ENCODE results near the gene GALT.

The GALT gene

GRCh38 chr9:34686231-34686630 lies 39.8 kb downstream of the GALT start:
- Histone ChIP-seq H3K36me3 (ENCODE audit: control insufficient read depth, insufficient read depth, low read length) (no peaks in the 10 kb centered on the region), H3K4me3 (replicated peaks; ENCODE audit: low read depth, low read length) (no peak overlapping the region), H3K27me3 (replicated peaks; ENCODE audit: control insufficient read depth, insufficient read depth, low read length) (no peaks in the 10 kb centered on the region)
- TF ChIP-seq CTCF (IDR thresholded peaks at IDR 0.05; ENCODE audit: insufficient read depth, low read length, poor library complexity, severe bottlenecking), result no peak
- DNase-seq (ENCODE audit: extremely low read depth, insufficient read length), result no peak

- Histone ChIP-seq H3K27me3 (replicated peaks; ENCODE audit: control insufficient read depth, insufficient read depth, low read length) (no peaks in the 10 kb centered on the region), H3K36me3 (ENCODE audit: control insufficient read depth, insufficient read depth, low read length) (no peaks in the 10 kb centered on the region), H3K4me3 (replicated peaks; ENCODE audit: low read depth, low read length) (no peak overlapping the region)
- TF ChIP-seq CTCF (IDR thresholded peaks at IDR 0.05; ENCODE audit: insufficient read depth, low read length, poor library complexity, severe bottlenecking), result no peak
- no peak for DNase-seq (ENCODE audit: extremely low read depth, insufficient read length)
These were observed 40.3 kb downstream of the GALT start for GRCh38 chr9:34686732-34687131.

GRCh38 chr9:34687276-34688030 lies 41.0 kb downstream of the GALT start:
- no peak for TF ChIP-seq CTCF (IDR thresholded peaks at IDR 0.05; ENCODE audit: insufficient read depth, low read length, poor library complexity, severe bottlenecking)
- Histone ChIP-seq H3K27me3 (replicated peaks; ENCODE audit: control insufficient read depth, insufficient read depth, low read length) (no peaks in the 10 kb centered on the region), H3K36me3 (ENCODE audit: control insufficient read depth, insufficient read depth, low read length) (no peaks in the 10 kb centered on the region), H3K4me3 (replicated peaks; ENCODE audit: low read depth, low read length) (no peak overlapping the region)
- no peak for DNase-seq (ENCODE audit: extremely low read depth, insufficient read length)

GRCh38 chr9:34688329-34689115 lies 42.0 kb downstream of the GALT start:
- no peak for TF ChIP-seq CTCF (IDR thresholded peaks at IDR 0.05; ENCODE audit: insufficient read depth, low read length, poor library complexity, severe bottlenecking)

GRCh38 chr9:34689116-34689470 lies 42.6 kb downstream of the GALT start:
- DNase-seq (ENCODE audit: extremely low read depth, insufficient read length), result no peak
- TF ChIP-seq CTCF (IDR thresholded peaks at IDR 0.05; ENCODE audit: insufficient read depth, low read length, poor library complexity, severe bottlenecking), result no peak
- Histone ChIP-seq H3K36me3 (ENCODE audit: control insufficient read depth, insufficient read depth, low read length) (no peaks in the 10 kb centered on the region), H3K4me3 (replicated peaks; ENCODE audit: low read depth, low read length) (no peak overlapping the region), H3K27me3 (replicated peaks; ENCODE audit: control insufficient read depth, insufficient read depth, low read length) (no peaks in the 10 kb centered on the region)

More at GRCh38 chr9:34688329-34689115, 42.0 kb downstream of the GALT start:
- Histone ChIP-seq H3K27me3 (replicated peaks; ENCODE audit: control insufficient read depth, insufficient read depth, low read length) (no peaks in the 10 kb centered on the region), H3K4me3 (replicated peaks; ENCODE audit: low read depth, low read length) (no peak overlapping the region), H3K36me3 (ENCODE audit: control insufficient read depth, insufficient read depth, low read length) (no peaks in the 10 kb centered on the region)
- no peak for DNase-seq (ENCODE audit: extremely low read depth, insufficient read length)
